Activated T-cell treated with anti-CD3 and anti-CD28 coated beads, Interleukin-2, amount 50 U/mL, for 1 hour (primary cell): Measurements from ENCODE around the gene PSMD2.
"Not testable (repeated sequence)": the region's sequence is repeated elsewhere in the genome, so short reads cannot be mapped to it uniquely, and the experiment has no call there.

Source experiments
- DNase-seq: peaks from one replicate; pipeline ENCODE4 v3.0.0-alpha.2; 2020

PSMD2 gene

DNA sequence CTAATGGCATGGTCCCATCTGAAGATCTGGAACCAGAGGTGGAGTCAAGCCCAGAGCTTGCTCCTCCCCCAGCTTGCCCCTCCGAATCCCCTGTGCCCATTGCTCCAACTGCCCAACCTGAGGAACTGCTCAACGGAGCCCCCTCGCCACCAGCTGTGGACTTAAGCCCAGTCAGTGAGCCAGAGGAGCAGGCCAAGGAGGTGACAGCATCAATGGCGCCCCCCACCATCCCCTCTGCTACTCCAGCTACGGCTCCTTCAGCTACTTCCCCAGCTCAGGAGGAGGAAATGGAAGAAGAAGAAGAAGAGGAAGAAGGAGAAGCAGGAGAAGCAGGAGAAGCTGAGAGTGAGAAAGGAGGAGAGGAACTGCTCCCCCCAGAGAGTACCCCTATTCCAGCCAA lies 22.6 kb downstream of the PSMD2 start:
- DNase-seq = no peak

DNA sequence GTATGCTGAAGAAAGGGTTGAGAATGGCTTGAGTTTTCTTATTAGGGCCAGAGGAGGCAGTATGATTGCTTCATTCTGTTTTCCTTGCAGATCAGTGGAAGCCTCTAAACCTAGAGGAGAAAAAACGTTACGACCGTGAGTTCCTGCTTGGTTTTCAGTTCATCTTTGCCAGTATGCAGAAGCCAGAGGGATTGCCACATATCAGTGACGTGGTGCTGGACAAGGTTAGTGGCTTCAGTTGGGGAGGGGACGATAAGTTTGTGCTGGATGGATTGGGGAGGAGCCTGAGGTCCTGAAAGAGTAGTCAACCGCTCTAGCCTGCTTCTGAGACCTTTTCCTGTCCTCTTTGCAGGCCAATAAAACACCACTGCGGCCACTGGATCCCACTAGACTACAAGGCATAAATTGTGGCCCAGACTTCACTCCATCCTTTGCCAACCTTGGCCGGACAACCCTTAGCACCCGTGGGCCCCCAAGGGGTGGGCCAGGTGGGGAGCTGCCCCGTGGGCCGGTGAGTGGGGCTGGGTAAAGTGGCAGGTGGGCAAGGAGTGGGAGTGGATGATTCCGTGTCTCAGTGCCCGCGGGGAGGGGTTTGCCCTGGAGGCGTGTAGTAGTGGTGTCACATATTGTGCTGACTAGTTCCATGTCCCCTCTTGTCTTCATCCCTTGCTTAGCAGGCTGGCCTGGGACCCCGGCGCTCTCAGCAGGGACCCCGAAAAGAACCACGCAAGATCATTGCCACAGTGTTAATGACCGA lies 23.9 kb downstream of the PSMD2 start:
- DNase-seq = no peak

DNA sequence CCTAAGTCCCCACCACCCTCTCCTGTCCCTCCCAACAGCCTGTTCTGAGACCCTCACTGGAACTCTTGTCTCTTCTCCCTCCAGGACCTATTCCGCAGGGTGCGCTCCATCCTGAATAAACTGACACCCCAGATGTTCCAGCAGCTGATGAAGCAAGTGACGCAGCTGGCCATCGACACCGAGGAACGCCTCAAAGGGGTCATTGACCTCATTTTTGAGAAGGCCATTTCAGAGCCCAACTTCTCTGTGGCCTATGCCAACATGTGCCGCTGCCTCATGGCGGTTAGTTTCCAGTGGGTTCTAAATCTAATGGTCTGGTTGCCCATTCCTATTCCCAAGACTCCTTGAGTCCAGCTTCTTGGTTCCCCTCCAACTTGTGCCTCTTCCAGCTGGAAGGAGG lies 24.7 kb downstream of the PSMD2 start:
- no peak for DNase-seq

DNA sequence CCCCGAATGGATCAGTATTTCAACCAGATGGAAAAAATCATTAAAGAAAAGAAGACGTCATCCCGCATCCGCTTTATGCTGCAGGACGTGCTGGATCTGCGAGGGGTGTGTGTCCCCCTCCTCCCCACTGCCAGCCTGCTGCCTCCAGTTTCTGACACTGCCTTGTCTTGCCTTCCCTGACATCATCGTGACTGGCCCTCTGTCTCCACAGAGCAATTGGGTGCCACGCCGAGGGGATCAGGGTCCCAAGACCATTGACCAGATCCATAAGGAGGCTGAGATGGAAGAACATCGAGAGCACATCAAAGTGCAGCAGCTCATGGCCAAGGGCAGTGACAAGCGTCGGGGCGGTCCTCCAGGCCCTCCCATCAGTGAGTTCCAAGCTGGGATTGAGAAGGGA lies 26.2 kb downstream of the PSMD2 start:
- no peak for DNase-seq

DNA sequence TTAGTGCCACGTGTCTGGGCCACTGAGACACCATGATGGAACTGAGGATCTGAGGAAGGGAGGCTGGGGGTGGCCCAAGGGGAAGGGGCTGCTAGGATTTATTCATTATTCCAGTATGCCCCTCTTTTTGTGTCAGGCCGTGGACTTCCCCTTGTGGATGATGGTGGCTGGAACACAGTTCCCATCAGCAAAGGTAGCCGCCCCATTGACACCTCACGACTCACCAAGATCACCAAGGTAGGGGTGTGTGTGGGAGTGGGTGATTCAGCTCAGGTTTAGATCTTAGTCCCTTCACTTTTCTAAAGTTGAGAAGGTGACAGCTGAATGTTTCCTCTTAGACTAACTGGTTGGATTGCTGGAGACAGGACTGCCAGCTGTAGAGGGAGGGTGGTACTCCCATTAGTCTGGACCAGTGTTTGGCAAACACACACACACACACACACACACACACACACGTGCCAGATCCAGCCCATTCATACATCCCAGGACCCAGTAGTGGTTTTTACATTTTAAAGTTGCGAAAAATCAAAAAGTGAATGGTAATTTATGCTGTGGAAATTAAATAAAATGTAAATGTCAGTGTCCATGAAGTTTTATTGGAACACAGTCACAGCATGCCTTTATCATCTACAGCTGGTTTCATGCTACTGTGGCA lies 26.8 kb downstream of the PSMD2 start:
- no peak for DNase-seq

DNA sequence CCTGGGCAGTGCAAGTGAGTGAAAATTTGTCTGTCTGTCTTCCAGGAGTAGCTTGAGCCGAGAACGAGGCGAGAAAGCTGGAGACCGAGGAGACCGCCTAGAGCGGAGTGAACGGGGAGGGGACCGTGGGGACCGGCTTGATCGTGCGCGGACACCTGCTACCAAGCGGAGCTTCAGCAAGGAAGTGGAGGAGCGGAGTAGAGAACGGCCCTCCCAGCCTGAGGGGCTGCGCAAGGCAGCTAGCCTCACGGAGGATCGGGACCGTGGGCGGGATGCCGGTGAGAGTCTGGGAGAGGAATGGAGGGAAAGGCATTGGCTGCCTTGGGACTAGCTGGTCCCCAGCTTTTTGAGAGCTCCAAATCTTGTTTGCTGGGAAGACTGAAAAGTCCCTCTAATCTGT lies 28.1 kb downstream of the PSMD2 start:
- no peak for DNase-seq

DNA sequence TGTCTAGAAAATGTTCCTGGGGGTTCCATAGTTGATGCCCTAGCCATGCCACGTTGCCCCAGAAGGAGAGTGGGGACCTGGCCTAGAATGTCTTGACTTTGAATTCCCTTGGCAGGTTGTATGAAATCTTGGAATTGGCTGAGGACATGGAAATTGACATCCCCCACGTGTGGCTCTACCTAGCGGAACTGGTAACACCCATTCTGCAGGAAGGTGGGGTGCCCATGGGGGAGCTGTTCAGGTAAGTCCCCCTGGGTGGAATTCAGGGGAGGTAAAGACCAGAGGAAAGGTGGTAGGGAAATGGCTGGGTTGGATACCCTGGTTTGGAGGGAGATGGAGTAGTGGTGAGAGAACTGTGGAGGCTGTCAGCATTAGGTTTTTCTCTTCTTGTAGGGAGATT lies 29.5 kb downstream of the PSMD2 start:
- no peak for DNase-seq

DNA sequence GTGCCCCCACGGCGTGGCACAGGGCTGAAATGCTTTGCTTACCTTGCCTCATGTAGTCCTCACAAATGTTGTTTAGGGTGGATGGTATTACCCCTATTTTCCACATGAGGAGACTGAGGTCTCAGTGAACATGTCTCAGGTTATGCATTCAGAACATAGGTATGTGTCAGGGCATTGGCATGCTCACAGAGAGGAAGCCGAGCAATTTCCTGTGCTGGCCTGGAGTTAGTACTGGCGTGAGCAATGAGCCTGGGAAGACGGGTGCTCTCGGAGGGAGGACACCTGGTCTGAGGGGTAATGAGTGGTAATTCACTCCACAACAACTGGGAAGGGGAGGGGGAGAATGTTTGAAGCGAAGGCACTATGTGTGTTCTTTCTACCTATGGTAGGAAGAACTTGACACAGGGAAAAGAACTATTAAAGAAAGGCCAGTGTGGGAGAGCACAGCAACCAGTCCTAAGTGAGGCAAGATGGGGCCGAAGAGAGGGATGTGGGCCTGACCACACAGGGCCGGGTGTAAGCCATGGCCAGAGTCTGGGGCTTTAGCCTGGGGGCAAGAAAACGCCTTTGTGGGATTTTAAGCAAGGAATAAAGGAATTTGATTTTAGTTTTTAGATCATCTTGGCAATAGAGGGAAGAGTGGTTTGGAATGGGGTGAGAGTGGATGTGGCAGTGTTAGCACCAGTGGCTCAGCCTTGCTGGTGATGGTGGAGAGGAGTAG lies 33.5 kb downstream of the PSMD2 start:
- no peak for DNase-seq

DNA sequence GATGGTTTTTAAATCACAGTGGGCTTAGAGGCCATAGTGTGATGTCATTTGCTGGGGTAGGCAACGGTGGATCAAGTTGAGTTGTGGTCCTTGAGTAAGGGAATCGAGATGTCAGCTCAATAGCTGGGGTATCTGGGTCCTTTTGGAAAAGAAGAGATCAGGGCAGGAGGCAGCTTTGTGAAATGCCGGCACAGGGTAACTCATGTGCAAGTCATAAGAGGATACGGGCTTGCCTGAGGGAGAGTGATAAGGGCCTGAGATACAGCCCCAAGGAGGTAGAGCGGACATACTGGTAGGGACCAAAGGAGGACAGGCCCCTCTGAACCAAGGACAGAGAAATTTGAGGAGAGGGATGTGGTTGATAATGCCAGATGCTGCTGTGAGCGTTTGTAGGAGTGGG lies 34.1 kb downstream of the PSMD2 start:
- no peak for DNase-seq

DNA sequence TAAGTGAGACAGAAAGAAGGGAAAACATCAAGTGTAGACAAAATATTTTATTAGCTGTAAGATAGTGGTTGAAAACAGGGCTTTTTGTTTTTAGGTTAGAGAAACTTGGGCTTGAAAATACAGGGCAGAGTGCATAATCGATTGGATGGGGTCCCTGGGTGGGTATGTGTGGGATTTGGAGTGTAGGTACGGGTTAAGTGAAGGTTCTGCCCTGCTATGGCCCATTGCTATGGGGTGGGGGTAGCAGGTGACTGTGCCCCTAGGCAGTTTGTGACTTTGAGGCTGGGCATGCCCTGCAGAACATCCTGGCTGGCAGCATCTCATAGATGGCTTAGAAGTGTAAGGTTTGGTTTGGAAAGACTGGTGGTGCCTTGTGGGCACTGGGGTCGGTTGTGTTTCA lies 34.7 kb downstream of the PSMD2 start:
- no peak for DNase-seq

DNA sequence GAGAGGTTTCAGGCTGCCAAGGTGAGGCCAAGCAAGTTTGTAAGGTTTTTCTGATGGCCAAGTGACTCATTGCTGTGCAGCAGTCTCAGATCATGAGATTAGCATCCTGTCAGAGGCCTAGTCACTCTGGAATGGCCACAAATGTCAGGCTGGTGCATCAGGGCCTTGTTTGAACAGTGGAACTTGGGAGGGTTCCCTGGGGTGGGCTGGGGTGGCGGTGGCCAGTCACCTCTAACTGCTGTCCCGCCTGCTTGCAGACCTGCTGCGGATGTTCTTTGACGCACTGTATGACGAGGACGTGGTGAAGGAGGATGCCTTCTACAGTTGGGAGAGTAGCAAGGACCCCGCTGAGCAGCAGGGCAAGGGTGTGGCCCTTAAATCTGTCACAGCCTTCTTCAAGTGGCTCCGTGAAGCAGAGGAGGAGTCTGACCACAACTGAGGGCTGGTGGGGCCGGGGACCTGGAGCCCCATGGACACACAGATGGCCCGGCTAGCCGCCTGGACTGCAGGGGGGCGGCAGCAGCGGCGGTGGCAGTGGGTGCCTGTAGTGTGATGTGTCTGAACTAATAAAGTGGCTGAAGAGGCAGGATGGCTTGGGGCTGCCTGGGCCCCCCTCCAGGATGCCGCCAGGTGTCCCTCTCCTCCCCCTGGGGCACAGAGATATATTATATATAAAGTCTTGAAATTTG lies 35.6 kb downstream of the PSMD2 start:
- DNase-seq = peak; percentile 53

DNA sequence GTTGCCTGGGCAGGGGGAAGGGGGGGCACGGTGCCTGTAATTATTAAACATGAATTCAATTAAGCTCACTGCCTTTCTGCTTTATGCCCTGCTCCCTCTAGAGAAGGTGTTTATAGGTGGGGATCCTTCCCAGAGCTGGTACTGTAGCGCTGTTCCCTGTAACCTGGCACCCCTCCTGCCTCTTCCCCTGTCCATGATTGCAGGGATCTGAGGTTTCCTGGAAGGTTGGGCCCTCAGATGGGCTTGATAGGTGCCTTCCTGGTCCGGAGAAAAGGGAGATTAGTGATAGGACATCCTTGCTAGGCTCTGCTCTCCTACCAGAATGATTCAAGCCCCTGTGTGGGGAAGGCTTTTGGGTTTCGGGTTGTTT lies 36.2 kb downstream of the PSMD2 start:
- no peak for DNase-seq

DNA sequence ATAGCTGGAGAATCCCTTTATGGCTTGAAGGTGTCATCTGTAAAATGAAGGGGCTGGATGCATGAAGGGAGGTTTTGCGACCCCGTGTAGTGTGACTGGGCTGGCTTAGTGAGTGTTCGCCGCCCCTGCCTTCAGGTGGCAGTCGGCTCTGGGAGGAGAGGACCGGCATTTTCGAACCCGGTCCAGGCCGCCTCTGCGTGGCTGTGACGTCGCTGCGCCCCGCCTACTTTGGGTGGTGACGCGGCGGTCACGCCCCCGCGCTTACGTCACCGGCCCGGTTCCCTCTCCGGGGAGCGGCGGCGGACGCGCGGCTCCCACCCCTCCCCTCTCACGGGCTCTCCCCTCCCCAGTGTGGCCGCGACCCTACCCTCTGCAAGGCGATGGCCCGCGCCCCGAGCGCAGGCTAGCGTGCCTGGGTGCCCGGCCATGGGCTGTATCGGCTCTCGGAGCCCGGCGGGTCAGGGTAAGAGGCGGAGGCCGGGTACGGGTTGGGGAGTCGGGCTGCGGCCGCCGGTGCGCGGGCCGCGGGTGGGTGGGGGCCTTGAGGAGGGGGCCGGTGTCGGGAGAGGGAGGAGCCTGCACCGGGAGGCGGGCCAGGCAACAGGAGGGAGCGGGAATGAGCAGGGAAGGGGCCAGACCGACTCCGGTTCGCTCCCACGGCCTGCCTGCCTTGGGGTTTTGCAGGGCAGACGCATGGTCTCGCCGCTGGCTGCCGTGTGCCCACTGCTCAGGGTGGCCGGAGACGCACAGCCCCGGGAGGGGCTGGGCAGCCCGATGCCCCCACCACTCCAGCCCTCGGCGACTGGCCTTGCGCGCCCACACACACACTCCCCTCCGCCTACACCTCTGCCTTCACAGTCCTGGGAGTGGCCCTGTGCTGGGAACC lies 36.9 kb downstream of the PSMD2 start:
- DNase-seq = peak; percentile 97

DNA sequence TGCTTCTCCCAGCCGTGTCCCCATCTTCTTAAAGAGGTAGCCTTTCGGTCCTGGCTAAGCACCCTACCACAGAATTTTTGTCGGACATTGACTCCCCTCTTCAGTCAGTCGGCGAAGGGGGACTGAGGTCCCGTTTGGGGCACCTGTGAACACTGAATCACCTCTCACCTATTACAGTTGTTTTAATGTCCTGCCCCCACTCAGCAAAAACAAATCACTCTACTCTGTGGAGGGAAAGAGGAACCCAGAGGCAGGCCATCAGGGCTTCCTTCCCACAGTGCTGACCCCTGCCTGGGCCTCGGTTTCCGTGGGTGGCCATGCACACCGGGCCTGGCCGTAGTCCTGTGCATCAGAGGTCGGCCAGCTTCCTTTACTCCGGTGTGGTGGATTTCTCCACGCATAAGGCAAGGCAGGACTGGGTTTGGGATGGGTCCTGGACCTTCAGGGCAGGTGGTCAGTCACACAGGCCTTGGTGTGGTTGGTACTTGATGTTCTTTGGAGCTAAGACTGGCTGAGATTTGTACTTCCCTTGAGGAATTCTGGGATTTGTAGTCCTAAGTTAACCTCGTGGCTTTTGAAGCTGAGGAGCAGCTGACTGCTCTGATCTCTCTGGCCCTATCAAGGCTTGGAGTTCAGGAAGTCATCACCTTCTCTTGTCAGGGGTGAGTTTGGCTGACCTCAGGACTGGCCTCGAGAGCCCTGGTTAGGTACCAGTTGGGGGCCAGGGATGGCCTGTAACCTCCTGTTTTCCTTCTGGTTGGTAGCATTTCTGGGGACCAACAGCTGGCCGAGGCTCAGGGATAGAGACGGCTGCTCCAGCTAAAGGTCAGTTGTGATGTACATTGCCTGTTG lies 37.7 kb downstream of the PSMD2 start:
- no peak for DNase-seq

DNA sequence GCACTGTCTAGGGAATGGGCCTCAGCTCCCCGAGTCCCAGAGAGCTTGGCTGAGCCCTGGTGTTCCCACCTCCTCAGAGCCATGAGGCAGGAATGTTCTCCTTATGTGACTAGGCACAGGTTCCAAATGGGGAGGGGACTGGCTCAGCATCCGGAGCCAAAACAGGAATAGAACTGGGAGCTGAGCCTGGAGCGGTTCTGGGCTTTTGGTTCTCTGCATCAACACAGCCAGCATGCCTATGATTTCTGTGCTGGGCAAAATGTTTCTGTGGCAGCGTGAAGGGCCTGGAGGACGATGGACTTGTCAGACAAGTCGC lies 38.3 kb downstream of the PSMD2 start, which contains the start of gene FAM131A:
Gene FAM131A (plus strand): TSS at position 202 of the 316 bp plus-strand sequence. CDS start 31 bp downstream, at position 233.
- no peak for DNase-seq

DNA sequence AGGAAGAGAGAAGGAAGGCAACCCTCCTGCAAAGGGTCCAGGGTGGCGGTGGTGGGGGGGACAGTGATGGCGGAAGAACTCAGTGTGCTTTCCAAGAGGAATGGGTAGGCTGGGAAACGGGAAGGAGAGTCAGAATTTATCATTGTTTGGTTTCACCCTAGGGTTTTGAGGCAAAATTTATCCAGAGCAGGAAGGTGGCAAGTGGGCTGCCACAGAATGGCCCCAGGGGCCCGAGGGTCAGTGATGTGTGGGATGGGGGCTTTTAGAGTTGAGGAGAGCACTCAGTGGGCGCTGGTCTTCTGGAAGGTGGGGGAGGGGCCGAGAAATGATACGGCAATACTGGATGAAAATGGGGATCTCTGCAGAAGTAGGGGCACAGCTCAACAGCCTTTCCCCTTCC lies 38.9 kb downstream of the PSMD2 start:
- DNase-seq = no peak

DNA sequence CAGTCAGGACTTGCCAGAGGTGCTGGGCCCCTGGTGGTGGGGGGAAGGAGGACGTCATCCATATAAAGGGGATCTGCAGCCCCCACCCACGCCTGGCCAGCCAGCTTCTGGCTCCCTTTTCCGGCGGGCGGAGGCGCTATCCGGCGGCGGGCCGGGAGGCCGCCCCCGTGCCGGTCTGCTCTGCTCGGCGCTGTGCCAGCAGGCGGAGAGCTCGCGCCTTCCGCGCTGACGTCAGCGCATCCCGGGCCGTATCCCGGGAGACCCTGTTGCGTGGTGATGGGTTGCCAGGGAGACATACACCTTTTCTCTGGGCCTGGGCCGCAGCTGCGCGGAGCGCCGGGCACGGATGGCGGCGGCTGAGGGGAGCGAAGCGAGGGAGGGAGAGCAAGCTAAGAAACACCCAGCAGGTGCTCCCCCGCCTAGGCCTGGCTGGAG lies 39.5 kb downstream of the PSMD2 start:
- DNase-seq = no peak

DNA sequence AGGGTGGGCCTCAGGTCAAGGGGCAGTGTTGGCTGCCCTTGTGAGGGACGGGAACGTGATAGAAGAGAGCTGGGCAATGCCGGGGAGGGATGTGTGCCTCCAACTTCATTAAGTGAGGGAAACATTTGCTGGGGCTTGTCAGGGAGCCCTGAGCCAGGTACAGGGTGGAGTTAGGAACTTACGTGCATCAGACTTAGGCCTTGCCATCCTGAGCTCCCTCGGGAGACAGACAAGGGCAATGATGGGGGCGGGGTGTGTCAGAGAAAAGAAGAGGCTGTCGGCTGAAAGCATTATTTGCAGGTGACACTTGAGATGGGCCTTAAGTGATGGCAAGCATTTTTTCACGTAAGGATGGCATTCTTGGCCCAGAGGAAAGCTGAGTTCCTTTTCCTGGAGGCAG lies 40.0 kb downstream of the PSMD2 start:
- DNase-seq = no peak

DNA sequence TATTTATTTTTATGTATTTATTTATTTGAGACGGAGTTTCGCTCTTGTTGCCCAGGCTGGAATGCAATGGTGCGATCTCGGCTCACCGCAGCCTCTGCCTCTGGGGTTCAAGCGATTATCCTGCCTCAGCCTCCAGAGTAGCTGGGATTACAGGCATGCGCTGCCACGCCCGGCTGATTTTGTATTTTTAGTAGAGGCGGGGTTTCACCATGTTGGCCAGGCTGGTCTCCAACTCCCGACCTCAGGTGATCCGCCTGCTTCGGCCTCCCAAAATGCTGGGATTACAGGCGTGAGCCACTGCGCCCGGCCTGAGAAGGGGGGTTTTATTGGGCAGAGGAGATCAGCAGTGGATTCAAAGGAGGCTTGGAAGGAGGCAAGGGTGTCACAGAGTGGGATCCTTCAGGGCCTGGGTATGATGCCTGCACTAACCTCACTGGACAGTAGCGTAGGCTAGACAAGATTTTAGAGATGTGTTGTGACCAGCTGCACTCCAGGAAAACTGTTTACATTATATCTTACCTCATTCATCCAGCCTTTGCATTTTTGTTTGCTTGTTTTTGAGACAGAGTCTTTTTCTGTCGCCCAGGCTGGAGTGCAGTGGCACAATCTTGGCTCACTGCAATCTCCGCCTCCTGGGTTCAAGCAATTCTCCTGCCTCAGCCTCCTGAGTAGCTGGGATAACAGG lies 40.6 kb downstream of the PSMD2 start:
- not testable (repeated sequence) for DNase-seq

DNA sequence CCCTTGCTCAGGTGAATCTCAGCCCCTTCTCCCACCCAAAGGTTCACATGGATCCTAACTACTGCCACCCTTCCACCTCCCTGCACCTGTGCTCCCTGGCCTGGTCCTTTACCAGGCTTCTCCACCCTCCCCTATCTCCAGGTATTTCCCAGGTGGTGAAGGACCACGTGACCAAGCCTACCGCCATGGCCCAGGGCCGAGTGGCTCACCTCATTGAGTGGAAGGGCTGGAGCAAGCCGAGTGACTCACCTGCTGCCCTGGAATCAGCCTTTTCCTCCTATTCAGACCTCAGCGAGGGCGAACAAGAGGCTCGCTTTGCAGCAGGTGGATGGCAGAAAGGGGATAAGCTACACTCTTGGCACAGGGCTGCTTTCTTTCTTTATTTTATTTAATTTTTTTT lies 42.9 kb downstream of the PSMD2 start:
- DNase-seq = no peak
